Small intestine (tissue), 7 donors: Measurements from ENCODE around the gene VAMP4. TPM values are rescaled to one million over a fixed set of nuclear protein-coding genes. Genes with fewer than 3 reads are reported as not detected.
"Not testable (repeated sequence)": the region's sequence is repeated elsewhere in the genome, so short reads cannot be mapped to it uniquely, and the experiment has no call there.

Source experiments
- DNase-seq, 2 donors: peaks; one replicate each; pipeline versions ENCODE4 v3.0.0 to v3.0.0-alpha.2; 2013
- FAIRE-seq: peaks from 2 replicates; lab custom pipeline; 2012; peaks lifted over from hg19 to GRCh38; lab: Jason Lieb, UNC
- H3K27ac ChIP-seq, 3 donors: one replicate each; pipeline ENCODE4 v1.5.1; 2013; ENCODE audit warnings: low read length in 2 of 3, mild to moderate bottlenecking in 2 of 3, control low read depth in 1 of 3, inconsistent platforms in 1 of 3, low read depth in 1 of 3, moderate library complexity in 1 of 3
- H3K27me3 ChIP-seq, 3 donors: one replicate each; pipeline ENCODE4 v1.6.1; 2013; ENCODE audit warnings: low read length in 3 of 3, inconsistent platforms in 1 of 3; ENCODE audit not compliant: control insufficient read depth in 3 of 3, insufficient read depth in 3 of 3
- H3K36me3 ChIP-seq, 3 donors: one replicate each; pipeline ENCODE4 v1.6.1; 2013; ENCODE audit warnings: low read length in 3 of 3, inconsistent platforms in 1 of 3, low read depth in 1 of 3, mild to moderate bottlenecking in 1 of 3, moderate library complexity in 1 of 3; ENCODE audit not compliant: control insufficient read depth in 3 of 3, insufficient read depth in 2 of 3
- H3K4me1 ChIP-seq, 3 donors: one replicate each; pipeline ENCODE4 v1.6.1; 2013; ENCODE audit warnings: low read length in 2 of 3, inconsistent platforms in 1 of 3, low read depth in 1 of 3, mild to moderate bottlenecking in 1 of 3, moderate library complexity in 1 of 3; ENCODE audit not compliant: control insufficient read depth in 3 of 3, insufficient read depth in 2 of 3
- H3K4me3 ChIP-seq, 3 donors: one replicate each; pipeline ENCODE4 v1.5.1; 2013; ENCODE audit warnings: low read length in 3 of 3, control low read depth in 1 of 3, inconsistent platforms in 1 of 3, low read depth in 1 of 3, mild to moderate bottlenecking in 1 of 3, moderate library complexity in 1 of 3
- H3K9me3 ChIP-seq, 2 donors: one replicate each; pipeline ENCODE4 v1.6.1; 2013; ENCODE audit warnings: low read depth in 1 of 2, low read length in 1 of 2; ENCODE audit not compliant: control insufficient read depth in 2 of 2, insufficient read depth in 1 of 2
- WGBS, 3 donors: extraction: QIAGEN DNeasy Blood & Tissue Kit; methylation state at CpG; one replicate each; pipeline ENCODE4 v1.1.7; 2013; 5-methylcytosine and 5-hydroxymethylcytosine counted together
- polyA plus RNA-seq, 4 donors: library from polyadenylated mRNA; stranded (reverse) in 3 of 4; unstranded in 1 of 4; fragments of 200-250 nt in 3 of 4; fragments of 120-200 nt in 1 of 4; gene quantifications; one replicate each; pipeline versions ENCODE4 v1.2.1 to v1.2.3, GENCODE V29; 2013
- donor health status: healthy with polysubstance abuse.
- donor health status: control.
- donor health status: control.
- donor health status: Bipolar disorder and iron deficiency.
- donor health status: healthy.

Gene VAMP4
- polyA plus RNA-seq, 4 donors = 5.2 to 9.7 (median 8.1) TPM

DNA sequence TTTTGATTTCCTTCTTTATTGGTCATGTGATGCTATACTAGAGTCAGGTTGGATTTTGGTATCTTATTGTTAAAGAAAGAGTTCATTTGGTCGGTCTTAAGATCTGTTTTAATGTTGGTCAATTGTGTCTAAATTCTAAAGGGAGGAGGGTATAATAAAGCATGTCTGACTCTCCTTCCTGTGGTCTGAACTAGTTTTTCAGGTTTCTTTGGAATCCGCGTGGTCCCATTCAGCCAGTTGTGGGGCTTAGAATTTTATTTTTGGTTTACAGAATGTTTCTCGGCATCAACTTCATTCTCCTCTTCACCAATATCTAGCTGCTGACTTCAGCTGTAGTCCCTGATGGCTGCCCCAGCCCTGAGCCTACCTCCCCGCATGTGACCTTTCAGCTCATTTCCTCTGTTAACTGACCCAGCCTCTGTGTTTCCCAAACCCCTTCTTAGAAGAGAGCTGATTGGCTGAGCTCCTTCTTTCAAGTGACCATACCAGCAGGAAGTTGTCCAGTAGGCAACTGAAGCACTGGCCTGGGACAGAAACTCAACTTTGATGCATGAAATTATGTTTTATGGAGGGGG, 80.7 kb downstream of the VAMP4 start:
- Histone ChIP-seq H3K4me1 (no peaks in the 10 kb centered on the region), H3K27me3 (no peaks in the 10 kb centered on the region), H3K4me3 (no peak overlapping the region), H3K36me3 (no peaks in the 10 kb centered on the region), H3K9me3 (no peaks in the 10 kb centered on the region), H3K27ac (no peak overlapping the region)
- 85 to 92% (median 90%) methylated on average over 5 of the region's 5 CpGs for WGBS, 3 donors
- FAIRE-seq (no peak), DNase-seq (no peak)

DNA sequence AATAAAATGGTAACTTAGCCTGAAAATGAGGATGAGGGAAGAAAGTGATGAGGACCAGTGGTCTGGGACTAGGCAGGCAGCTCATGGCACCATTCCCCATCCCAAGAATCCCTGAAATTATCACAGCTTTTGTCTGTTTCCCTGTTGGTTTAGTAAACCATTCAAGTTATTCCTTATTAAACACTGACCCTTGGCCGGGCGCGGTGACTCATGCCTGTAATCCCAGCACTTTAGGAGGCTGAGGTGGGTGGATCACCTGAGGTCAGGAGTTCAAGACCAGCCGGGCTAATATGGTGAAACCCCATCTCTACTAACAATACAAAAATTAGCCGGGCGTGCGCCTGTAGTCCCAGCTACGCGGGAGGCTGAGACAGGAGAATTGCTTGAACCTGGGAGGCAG, 85.7 kb downstream of the VAMP4 start:
- H3K4me3 ChIP-seq, H3K4me1 ChIP-seq, FAIRE-seq, H3K9me3 ChIP-seq, H3K27ac ChIP-seq, H3K36me3 ChIP-seq: not testable (repeated sequence)
- peaks cover 0 to 12% (median 0%) of the 10 kb centered on the region in 3 donors for H3K27me3 ChIP-seq
- WGBS, 3 donors = 34 to 79% (median 56%) methylated on average over 9 of the region's 9 CpGs
- peak; percentile 31 to 64 for DNase-seq

DNA sequence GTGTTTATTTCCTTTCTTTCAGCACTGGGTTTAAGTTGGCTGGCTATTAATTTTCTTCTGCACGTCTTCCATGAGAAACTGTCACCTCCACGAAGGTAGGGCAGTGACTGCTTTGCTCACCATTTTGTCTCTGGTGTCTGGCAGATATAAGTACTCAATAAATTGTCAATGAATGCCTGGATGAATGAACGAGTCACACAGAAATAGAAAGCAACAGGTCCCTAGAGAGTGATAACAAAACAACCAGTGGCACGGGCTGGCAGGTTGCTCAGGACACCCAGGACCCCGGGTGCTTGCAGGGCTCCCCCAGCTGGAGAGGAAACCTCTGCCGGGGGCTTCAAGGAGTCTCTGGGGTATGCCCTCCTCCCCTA, 86.1 kb downstream of the VAMP4 start:
- Histone ChIP-seq H3K4me1 (peaks cover 0 to 10% (median 0%) of the 10 kb centered on the region in 3 donors), H3K36me3 (no peaks in the 10 kb centered on the region), H3K27ac (peak overlapping the region in 2 of 3 donors; percentile 56 to 57), H3K9me3 (no peaks in the 10 kb centered on the region), H3K27me3 (peaks cover 0 to 12% (median 0%) of the 10 kb centered on the region in 3 donors), H3K4me3 (no peak overlapping the region)
- 62 to 71% (median 62%) methylated on average over 6 of the region's 6 CpGs for WGBS, 3 donors
- no peak for DNase-seq
- no peak for FAIRE-seq

DNA sequence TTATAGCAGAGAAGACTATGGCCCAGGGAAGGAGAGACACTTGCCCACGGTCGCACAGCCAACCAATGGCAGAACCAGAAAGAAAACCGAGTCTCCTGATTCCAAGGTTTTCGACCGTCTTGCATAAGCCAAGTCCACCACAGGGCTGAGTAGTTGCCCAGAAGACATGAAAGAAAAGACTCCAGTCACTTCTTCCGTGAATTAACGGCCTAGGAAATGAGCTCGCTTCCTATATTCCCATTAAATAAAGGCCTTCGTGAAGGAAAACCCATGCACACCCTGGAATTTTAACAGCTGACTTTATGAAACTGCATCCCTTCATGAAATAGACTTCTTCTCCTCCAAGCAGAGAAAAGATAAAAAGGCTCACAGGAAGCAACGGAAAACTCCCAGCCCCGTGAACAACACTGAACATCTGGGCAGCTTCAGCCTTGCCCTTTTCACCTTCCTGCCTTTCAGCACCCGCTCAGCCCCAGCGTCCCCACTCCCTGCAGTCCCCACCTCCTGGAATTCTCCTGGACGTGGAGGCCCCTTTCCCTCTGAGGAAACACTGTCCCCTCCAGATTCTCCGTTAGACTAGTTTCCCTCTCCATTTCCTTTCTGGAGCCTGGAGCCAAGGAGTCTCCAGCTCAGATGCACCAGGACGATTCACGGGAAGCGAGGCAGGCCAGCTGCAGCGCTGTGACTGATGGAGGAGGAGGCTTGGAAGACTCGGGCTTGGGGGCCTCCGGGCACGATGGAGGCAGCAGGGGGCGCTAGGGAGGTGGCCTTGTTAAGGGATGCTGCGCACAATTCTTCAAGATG, 86.7 kb downstream of the VAMP4 start:
- 33 to 59% (median 48%) methylated on average over 24 of the region's 24 CpGs for whole genome bisulfite sequencing, 3 donors
- H3K4me1 ChIP-seq = peaks cover 0 to 10% (median 0%) of the 10 kb centered on the region in 3 donors

DNA sequence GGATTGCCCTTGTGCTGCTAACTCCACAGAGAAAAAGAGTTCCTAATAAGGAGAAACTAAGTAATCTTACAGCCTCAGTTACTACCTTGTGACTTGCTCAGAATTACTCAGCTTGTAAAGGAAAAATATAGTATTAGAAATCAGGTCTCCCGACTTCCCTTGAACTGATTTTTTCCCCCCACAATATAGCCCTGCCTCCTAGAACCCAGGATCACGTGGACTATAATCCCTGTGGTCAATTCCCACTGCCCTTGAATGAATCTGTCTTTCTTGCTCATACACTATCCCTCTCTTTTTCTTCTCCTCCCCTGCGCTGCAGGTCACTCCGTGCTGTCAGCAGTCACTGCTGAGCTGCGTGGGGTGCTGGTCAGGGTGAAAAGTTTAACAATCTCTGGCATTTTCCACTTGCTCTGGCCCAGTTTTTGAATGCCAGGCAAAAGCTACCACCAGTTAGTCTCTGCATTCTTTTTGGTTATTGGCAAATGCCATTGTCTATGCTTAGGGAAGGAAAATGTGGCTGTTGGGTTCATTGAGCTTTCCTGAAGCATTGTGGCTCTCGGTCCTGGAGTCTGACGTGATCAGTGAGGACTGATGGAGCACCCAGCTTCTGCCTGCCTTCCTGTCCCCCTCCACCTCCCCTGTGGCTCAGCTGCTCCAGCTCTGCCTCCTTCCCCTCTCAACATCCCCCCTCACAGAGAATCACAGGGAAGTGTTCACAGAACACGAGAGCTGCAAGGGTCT, 87.5 kb downstream of the VAMP4 start:
- Histone ChIP-seq H3K36me3 (no peaks in the 10 kb centered on the region), H3K4me3 (no peak overlapping the region), H3K27ac (peak overlapping the region in 2 of 3 donors; percentile 56 to 57), H3K9me3 (no peaks in the 10 kb centered on the region), H3K27me3 (peaks cover 0 to 12% (median 0%) of the 10 kb centered on the region in 3 donors), H3K4me1 (peaks cover 0 to 10% (median 0%) of the 10 kb centered on the region in 3 donors)
- 62 to 73% (median 68%) methylated on average over 8 of the region's 8 CpGs for WGBS, 3 donors
- DNase-seq (no peak), FAIRE-seq (no peak)

More for the DNA sequence above, 86.7 kb downstream of the VAMP4 start:
- Histone ChIP-seq H3K27ac (peak overlapping the region in 2 of 3 donors; percentile 56 to 57), H3K4me3 (no peak overlapping the region), H3K27me3 (peaks cover 0 to 12% (median 0%) of the 10 kb centered on the region in 3 donors), H3K9me3 (no peaks in the 10 kb centered on the region), H3K36me3 (no peaks in the 10 kb centered on the region)
- FAIRE-seq (no peak), DNase-seq (peak; percentile 23 to 49)

DNA sequence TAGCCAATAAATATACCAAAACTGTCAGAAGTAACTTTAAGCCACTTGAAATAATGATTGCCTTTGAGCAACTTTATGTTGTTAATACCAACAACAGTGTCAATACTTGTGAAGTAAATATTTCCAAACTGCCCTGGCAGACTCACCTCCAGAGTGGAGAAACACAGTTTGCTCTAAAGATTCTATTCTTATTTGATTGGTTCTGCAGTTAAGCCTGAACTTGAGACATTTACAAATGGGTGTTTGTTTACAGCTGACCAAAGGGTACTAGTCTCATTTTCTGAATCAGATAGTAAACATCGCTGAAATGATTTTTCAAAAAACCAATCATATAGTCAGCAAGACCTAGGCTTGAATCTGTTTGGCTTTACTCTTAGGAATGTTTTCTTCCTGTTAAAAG, 88.1 kb downstream of the VAMP4 start:
- Histone ChIP-seq H3K4me3 (no peak overlapping the region), H3K27me3 (peaks cover 0 to 12% (median 0%) of the 10 kb centered on the region in 3 donors), H3K27ac (peak overlapping the region in 1 of 3 donors; percentile 57), H3K4me1 (peaks cover 0 to 10% (median 0%) of the 10 kb centered on the region in 3 donors), H3K9me3 (no peaks in the 10 kb centered on the region), H3K36me3 (no peaks in the 10 kb centered on the region)
- WGBS, 3 donors = 32 to 54% (median 36%) methylated on average over 1 of the region's 1 CpG
- FAIRE-seq = no peak
- DNase-seq = no peak

DNA sequence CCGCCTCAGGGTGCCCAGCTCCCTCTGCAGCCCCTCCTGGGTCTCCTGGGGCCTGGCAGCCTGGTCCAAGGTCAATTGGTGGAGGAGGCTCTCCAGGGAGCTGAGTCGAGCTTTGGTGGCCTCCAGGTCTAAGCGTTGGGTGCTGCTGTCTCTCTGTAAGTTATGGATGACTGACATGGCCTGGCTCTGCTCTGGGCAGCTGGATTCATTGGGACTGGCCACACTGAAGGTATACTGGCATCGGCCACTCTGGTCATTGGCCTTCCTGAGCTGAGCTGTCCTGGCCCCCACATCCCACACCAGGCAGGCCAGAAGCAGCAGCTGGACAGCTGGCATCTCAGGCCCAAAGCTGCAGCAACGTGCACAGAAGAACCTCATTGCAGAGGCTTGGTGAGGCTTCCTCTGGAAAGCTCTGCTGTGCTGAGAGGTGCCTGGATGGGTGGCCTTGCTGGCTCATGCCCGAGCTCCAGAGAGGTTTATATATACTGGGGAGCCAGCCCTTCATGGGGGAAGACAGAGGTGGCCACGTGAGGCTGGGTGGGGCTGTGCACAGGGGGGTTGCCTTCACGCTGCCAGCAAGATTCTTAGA, 89.5 kb downstream of the VAMP4 start, which contains the start of gene MYOC:
Gene MYOC (minus strand): TSS at position 455 of the 589 bp plus-strand sequence. CDS start 77 bp downstream, at position 378.
- FAIRE-seq (no peak), DNase-seq (no peak)
- Histone ChIP-seq H3K36me3 (no peaks in the 10 kb centered on the region), H3K27ac (no peak within 1 kb of the TSS), H3K4me1 (peaks cover 0 to 10% (median 0%) of the 10 kb centered on the region in 3 donors), H3K9me3 (no peaks in the 10 kb centered on the region), H3K4me3 (no peak within 1 kb of the TSS), H3K27me3 (peaks cover 0 to 12% (median 0%) of the 10 kb centered on the region in 3 donors)
- 71 to 74% (median 72%) methylated on average over 8 of the region's 8 CpGs for WGBS, 3 donors
